T follicular helper cell (primary cell): ENCODE measurements around the gene TMEM63B.
"Not testable (repeated sequence)": the region's sequence is repeated elsewhere in the genome, so short reads cannot be mapped to it uniquely, and the experiment has no call there.

Source experiments
- DNase-seq: peaks from one replicate; pipeline ENCODE4 v3.0.0-alpha.2; 2020; ENCODE audit warnings: low read depth

Gene TMEM63B

DNA sequence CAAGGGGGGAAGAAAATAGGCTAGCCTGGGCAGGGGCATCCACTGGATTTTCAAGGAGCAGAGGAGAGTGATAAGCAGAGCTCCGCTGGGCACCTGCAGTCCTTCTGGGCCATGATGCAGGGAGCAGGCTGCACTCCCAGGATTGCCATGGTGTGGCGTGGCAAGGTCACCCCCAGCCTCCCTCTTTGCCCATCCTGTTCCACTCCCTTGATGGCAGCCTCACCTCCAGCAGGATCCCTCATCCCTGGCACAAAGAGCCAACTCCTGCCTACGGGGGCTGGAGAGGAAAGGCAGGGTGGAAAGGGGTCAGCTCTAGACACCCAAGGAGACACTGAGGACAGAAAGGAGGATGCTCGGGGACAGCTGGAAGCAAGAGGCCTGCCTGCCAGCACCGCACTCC lies 67.0 kb downstream of the TMEM63B start:
- DNase-seq, result no peak

DNA sequence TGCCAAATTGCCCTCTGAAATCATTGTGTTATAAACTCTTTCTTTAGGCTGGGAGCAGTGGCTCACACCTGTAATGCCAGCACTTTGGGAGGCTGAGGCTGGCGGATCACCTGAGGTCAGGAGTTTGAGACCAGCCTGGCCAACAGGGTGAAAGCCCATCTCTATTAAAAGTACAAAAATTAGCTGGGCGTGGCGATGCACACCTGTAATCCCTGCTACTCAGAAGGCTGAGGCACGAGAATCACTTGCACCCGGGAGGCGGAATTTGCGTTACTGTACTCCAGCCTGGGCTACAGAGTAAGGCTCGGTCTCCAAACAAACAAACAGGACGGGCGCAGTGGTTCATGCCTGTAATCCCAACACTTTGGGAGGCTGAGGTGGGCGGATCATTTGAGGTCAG lies 69.0 kb downstream of the TMEM63B start:
- DNase-seq, result not testable (repeated sequence)

- DNase-seq, result no peak
Measured at GRCh38 chr6:44198684-44199083, 71.3 kb downstream of the TMEM63B start.

DNA sequence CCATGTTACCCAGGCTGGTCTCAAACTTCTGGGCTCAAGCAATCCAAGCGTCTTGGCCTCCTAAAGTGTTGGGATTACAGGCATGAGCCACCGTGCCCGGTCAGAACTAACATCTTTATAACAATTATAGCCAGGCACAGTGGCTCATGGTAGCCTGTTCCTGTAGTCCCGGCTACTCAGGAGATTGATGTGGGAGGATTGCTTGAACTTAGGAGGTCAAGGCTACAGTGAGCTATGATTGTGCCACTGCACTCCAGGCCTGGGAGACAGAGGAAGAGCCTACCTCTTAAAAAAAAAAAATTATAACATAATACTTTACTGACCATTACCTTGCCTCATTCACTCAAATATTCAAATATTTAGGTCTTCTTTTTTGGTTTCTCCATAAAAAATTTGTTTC lies 72.5 kb downstream of the TMEM63B start:
- DNase-seq, result no peak

GRCh38 chr6:44201200-44201599 lies 73.8 kb downstream of the TMEM63B start:
- no peak for DNase-seq

GRCh38 chr6:44201638-44202303 lies 74.4 kb downstream of the TMEM63B start:
- DNase-seq, result no peak

DNA sequence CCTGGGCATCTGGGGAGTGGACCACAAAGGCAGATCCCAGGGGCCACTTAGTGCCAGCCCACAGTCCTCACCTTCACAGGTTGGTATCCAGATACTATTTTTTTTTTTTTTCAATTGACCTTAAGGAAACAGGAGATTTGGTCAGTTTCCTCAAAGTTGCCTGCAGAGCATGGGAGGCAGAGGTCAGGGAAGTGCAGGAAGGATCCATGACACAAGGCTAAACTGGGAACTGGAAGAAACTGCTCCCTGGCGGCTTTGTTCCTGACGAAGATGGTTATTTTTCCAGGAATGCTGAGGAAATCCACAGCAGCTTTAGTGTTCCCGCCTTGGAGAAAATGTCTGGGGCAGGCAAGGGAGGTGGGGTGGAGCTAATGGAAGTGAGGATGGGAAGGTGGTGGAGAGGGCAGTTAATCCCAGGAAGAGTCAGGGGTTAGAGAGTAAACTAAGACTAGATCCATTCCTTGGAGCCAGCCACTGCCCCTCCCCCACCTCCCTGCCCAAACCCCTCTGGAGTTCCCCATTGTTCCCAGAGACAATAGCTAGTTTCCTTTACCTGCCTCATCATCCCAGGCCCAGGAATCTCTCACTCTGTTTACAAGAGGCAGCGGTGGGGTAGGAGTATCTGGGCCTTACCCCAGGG lies 75.1 kb downstream of the TMEM63B start:
- no peak for DNase-seq

GRCh38 chr6:44202972-44203750 lies 75.8 kb downstream of the TMEM63B start:
- no peak for DNase-seq

DNA sequence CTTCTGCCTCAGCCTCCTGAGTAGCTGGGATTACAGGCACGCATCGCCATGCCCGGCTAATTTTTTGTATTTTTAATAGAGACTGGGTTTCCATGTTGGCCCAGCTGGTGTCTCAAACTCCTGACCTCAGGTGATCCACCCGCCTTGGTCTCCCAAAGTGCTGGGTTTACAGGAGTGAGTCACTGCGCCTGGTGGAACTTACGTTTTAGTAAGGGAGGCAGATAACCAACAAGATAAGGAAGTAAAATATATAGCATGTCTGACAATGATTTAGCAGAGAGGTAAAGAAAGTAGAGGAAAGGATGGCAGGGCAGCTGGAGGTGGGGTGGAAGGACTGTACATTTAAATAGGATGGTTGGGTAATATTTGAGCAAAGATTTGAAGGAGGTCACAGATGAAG lies 76.6 kb downstream of the TMEM63B start:
- no peak for DNase-seq
